HG02678 (cell line): ENCODE measurements around the gene COA3.

Experiments
- ATAC-seq: cut with Tn5 transposase; IDR thresholded peaks from one replicate; pipeline ENCODE4 v1.9.1; 2021; ENCODE audit warnings: mild to moderate bottlenecking, moderate library complexity; ENCODE audit not compliant: unreplicated experiment

COA3 gene

GRCh38 chr17:42818379-42818778 lies 19.9 kb upstream of the COA3 start:
- no peak for ATAC-seq

GRCh38 chr17:42817866-42818265 lies 19.4 kb upstream of the COA3 start:
- ATAC-seq: no peak

- ATAC-seq: no peak
Observed at GRCh38 chr17:42814633-42815399, 16.3 kb upstream of the COA3 start.

- ATAC-seq: no peak
Observed at GRCh38 chr17:42809250-42809649, 10.7 kb upstream of the COA3 start.

- ATAC-seq: no peak
Observed at GRCh38 chr17:42806249-42806648, 7.7 kb upstream of the COA3 start.

GRCh38 chr17:42804918-42805367 lies 6.4 kb upstream of the COA3 start:
- no peak for ATAC-seq

GRCh38 chr17:42803074-42803883 lies 4.8 kb upstream of the COA3 start:
- ATAC-seq: no peak

- no peak for ATAC-seq
Observed at GRCh38 chr17:42798011-42798382, 507 bp downstream of the COA3 start.

- no peak for ATAC-seq
Observed at GRCh38 chr17:42797067-42798007, 1.2 kb downstream of the COA3 start.

- no peak for ATAC-seq
Observed at GRCh38 chr17:42796066-42796758, 2.3 kb downstream of the COA3 start.

GRCh38 chr17:42795465-42795864 lies 3.0 kb downstream of the COA3 start:
- ATAC-seq: no peak

GRCh38 chr17:42795061-42795460 lies 3.4 kb downstream of the COA3 start:
- ATAC-seq: no peak

GRCh38 chr17:42792545-42792944 lies 6.0 kb downstream of the COA3 start:
- no peak for ATAC-seq

GRCh38 chr17:42791948-42792347 lies 6.6 kb downstream of the COA3 start:
- no peak for ATAC-seq

GRCh38 chr17:42787266-42787665 lies 11.2 kb downstream of the COA3 start:
- ATAC-seq: no peak

- no peak for ATAC-seq
Observed at GRCh38 chr17:42784811-42785592, 13.5 kb downstream of the COA3 start.

- ATAC-seq: no peak
Observed at GRCh38 chr17:42784409-42784808, 14.1 kb downstream of the COA3 start.

GRCh38 chr17:42783791-42784138 lies 14.7 kb downstream of the COA3 start:
- no peak for ATAC-seq

- ATAC-seq: no peak
Observed at GRCh38 chr17:42783062-42783790, 15.3 kb downstream of the COA3 start.
